K562 (cell line): Measurements from ENCODE around the gene RASL10B. TPM values are rescaled to one million over a fixed set of nuclear protein-coding genes. Genes with fewer than 3 reads are reported as not detected.

Experiments used
- CUX1 ChIP-seq: fragments of 200-800 bp; sonication (Bioruptor generic); IDR thresholded peaks from 2 replicates; pipeline ENCODE4 v1.6.1; 2016; ENCODE audit warnings: missing genetic modification characterization, missing compliant biosample characterization
- FOXJ3 ChIP-seq: sonication (generic); formaldehyde crosslinking; IDR thresholded peaks from 2 replicates; pipeline ENCODE4 v1.4.0; 2020; ENCODE audit warnings: mild to moderate bottlenecking, missing genetic modification reagents
- HNRNPK ChIP-seq: fragments of 200-400 bp; formaldehyde crosslinking; IDR thresholded peaks from one replicate; pipeline ENCODE4 v1.6.1; 2018; ENCODE audit warnings: mild to moderate bottlenecking, low read depth, low read length; ENCODE audit not compliant: poor library complexity, severe bottlenecking
- PKNOX1 ChIP-seq: fragments of 450-650 bp; IDR thresholded peaks from 2 replicates; pipeline ENCODE4 v1.6.1; 2016
- RAD51 ChIP-seq: fragments of 450-650 bp; IDR thresholded peaks from 2 replicates; pipeline ENCODE4 v1.7.1; 2016; ENCODE audit warnings: low read depth, mild to moderate bottlenecking, borderline replicate concordance
- RNF219 ChIP-seq: fragments of 250-450 bp; sonication (Bioruptor Pico); IDR thresholded peaks from 2 replicates; pipeline ENCODE4 v1.5.0; 2022; ENCODE audit warnings: mild to moderate bottlenecking
- TAF1 ChIP-seq: IDR thresholded peaks from 2 replicates; pipeline ENCODE4 v1.6.1; 2011; ENCODE audit warnings: mild to moderate bottlenecking, low read length, moderate library complexity; ENCODE audit not compliant: insufficient read depth, control insufficient read depth, severe bottlenecking; ENCODE audit errors: extremely low read depth
- ZEB2 ChIP-seq: fragments of 450-650 bp; IDR thresholded peaks from 2 replicates; pipeline ENCODE4 v1.6.1; 2016
- ZNF407 ChIP-seq: fragments of 450-650 bp; IDR thresholded peaks from 2 replicates; pipeline ENCODE4 v1.6.1; 2016; ENCODE audit warnings: low read depth
- polyA plus RNA-seq, 8 experiments: library from polyadenylated mRNA; depleted of rRNA in 4 of 8; stranded (reverse) in 5 of 8; unstranded in 3 of 8; fragments of >200 nt; fragmentation: Nextera tagmentation in 2 of 8; fragmentation: Illumina TruSeq in 1 of 8; extraction: Ambion mirVana in 2 of 8; extraction: Trizol in 1 of 8; gene quantifications; 2 replicates each; pipeline versions ENCODE4 v1.2.1 to v1.2.3, GENCODE V29; 2011 to 2014; ENCODE audit warnings: inconsistent platforms in 1 of 8, missing spikeins in 1 of 8
- total RNA-seq, 7 experiments: library from RNA; depleted of rRNA in 6 of 7; stranded (reverse); fragments of >200 nt in 6 of 7; fragmentation: Illumina TruSeq in 2 of 7; extraction: Trizol in 2 of 7; gene quantifications; 2 replicates each; pipeline versions ENCODE4 v1.2.1 to v1.2.3, GENCODE V29; 2011 to 2021; ENCODE audit warnings: low replicate concordance in 1 of 7

The RASL10B gene
- total and polyA plus RNA-seq, 9 of the 15 experiments (the other 6 are each of a cell fraction or from before 2014, with no cell fraction given): 0.04 to 0.31 (median 0.14) TPM; not detected in 2

GRCh38 chr17:35768797-35769196, 37.4 kb downstream of the RASL10B start (continued):
- TF ChIP-seq FOXJ3 (CRISPR knock-in tag) (no peak), RAD51 (no peak), PKNOX1 (no peak), HNRNPK (no peak), RNF219 (CRISPR knock-in tag) (no peak), ZNF407 (no peak), TAF1 (no peak), ZEB2 (no peak), CUX1 (CRISPR knock-in tag) (no peak)
- TF ChIP-seq, all 486 proteins: peak for 0
